ENCODE data around the gene PCSK2.
A peak's percentile ranks its signal among the peaks of the same experiment; 100 is the strongest.

PCSK2 gene

GRCh38 chr20:17500826-17501225, 274.0 kb downstream of the PCSK2 start:
- FAIRE-seq: no peak
- DNase-seq (ENCODE audit: insufficient read length, low spot score): no peak

- DNase-seq (ENCODE audit: insufficient read length, low spot score): no peak
- no peak for FAIRE-seq
These were observed 274.9 kb downstream of the PCSK2 start for GRCh38 chr20:17501701-17502100.

- DNase-seq (ENCODE audit: insufficient read length, low spot score): no peak
- no peak for FAIRE-seq
These were observed 275.3 kb downstream of the PCSK2 start for GRCh38 chr20:17502105-17502504.

- FAIRE-seq: no peak
- DNase-seq (ENCODE audit: insufficient read length, low spot score): no peak
These were observed 276.6 kb downstream of the PCSK2 start for GRCh38 chr20:17503301-17504065.

GRCh38 chr20:17504066-17504897, 277.4 kb downstream of the PCSK2 start:
- no peak for FAIRE-seq

GRCh38 chr20:17504898-17505635, 278.2 kb downstream of the PCSK2 start:
- peak; percentile 95 for FAIRE-seq
- peak; percentile 30 for DNase-seq (ENCODE audit: insufficient read length, low spot score)

More at GRCh38 chr20:17504066-17504897, 277.4 kb downstream of the PCSK2 start:
- DNase-seq (ENCODE audit: insufficient read length, low spot score): no peak

- FAIRE-seq (no peak), DNase-seq (ENCODE audit: insufficient read length, low spot score) (no peak)
These were observed 279.0 kb downstream of the PCSK2 start for GRCh38 chr20:17505636-17506517.

- FAIRE-seq (no peak), DNase-seq (ENCODE audit: insufficient read length, low spot score) (no peak)
These were observed 280.2 kb downstream of the PCSK2 start for GRCh38 chr20:17507032-17507431.

- FAIRE-seq (no peak), DNase-seq (ENCODE audit: insufficient read length, low spot score) (no peak)
These were observed 280.7 kb downstream of the PCSK2 start for GRCh38 chr20:17507531-17507930.

GRCh38 chr20:17508756-17509155, 281.9 kb downstream of the PCSK2 start:
- DNase-seq (ENCODE audit: insufficient read length, low spot score) (no peak), FAIRE-seq (no peak)

GRCh38 chr20:17510548-17510947, 283.7 kb downstream of the PCSK2 start:
- DNase-seq (ENCODE audit: insufficient read length, low spot score) (no peak), FAIRE-seq (no peak)

GRCh38 chr20:17511401-17511800, 284.6 kb downstream of the PCSK2 start:
- FAIRE-seq: no peak
- no peak for DNase-seq (ENCODE audit: insufficient read length, low spot score)

GRCh38 chr20:17513939-17514338, 287.1 kb downstream of the PCSK2 start:
- FAIRE-seq: no peak
- no peak for DNase-seq (ENCODE audit: insufficient read length, low spot score)

GRCh38 chr20:17515053-17515452, 288.2 kb downstream of the PCSK2 start:
- FAIRE-seq: no peak

GRCh38 chr20:17518339-17519052, 291.7 kb downstream of the PCSK2 start:
- no peak for DNase-seq (ENCODE audit: insufficient read length, low spot score)
- FAIRE-seq: no peak

More at GRCh38 chr20:17515053-17515452, 288.2 kb downstream of the PCSK2 start:
- DNase-seq (ENCODE audit: insufficient read length, low spot score): no peak

GRCh38 chr20:17519606-17520285, 292.9 kb downstream of the PCSK2 start:
- DNase-seq (ENCODE audit: insufficient read length, low spot score) (no peak), FAIRE-seq (no peak)

- DNase-seq (ENCODE audit: insufficient read length, low spot score): no peak
- no peak for FAIRE-seq
These were observed 293.7 kb downstream of the PCSK2 start for GRCh38 chr20:17520583-17520982.

- DNase-seq (ENCODE audit: insufficient read length, low spot score) (no peak), FAIRE-seq (no peak)
These were observed 295.7 kb downstream of the PCSK2 start for GRCh38 chr20:17522528-17522927.

- DNase-seq (ENCODE audit: insufficient read length, low spot score): no peak
- FAIRE-seq: no peak
These were observed 296.5 kb downstream of the PCSK2 start for GRCh38 chr20:17523326-17523725.
